Heart left ventricle (tissue), 13 donors: ENCODE measurements around the gene CTCFL.

Source experiments
- POLR2A ChIP-seq, 2 donors: fragments of 450-650 bp; IDR thresholded peaks; one replicate each; pipeline ENCODE4 v1.6.1; 2017; ENCODE audit warnings: antibody characterized with exemption in 2 of 2, mild to moderate bottlenecking in 2 of 2, moderate library complexity in 2 of 2
- TF ChIP-seq, protein P1 (sequence below), 12 donors: fragments of 200-600 bp; sonication (generic) in 4 of 12; IDR thresholded peaks; one replicate each; pipeline versions ENCODE4 v1.5.0 to v1.8.0; 2018 to 2022; ENCODE audit warnings: antibody characterized with exemption in 12 of 12, mild to moderate bottlenecking in 5 of 12
- donor health status: ischemic (EF 13 %, LVEDD 7.1; RV severe dilation, severe dysfunction).
- donor health status: DM: no; HTN: yes; CAD: no.
- donor health status: DM: no; HTN: no; CAD: no.
- donor health status: ischemic (EF 25% LVEDD 6.9; RV normal size, moderate dysfunction).
- donor health status: ischemic (EF 25% LVEDD 5.7; RV mildly dilated, moderate dysfunction).
- donor health status: ischemic (EF 35%, LVEDD 5.7; RV mildly dilated, moderate dysfunction).
- donor health status: nonischemic (EF 11% LVEDD 7.7; RV severe dilation, severe dysfunction).
- donor health status: DM: yes; HTN: yes; CAD: no.
- donor health status: PGD.
- donor health status: ischemic (EF 29% LVEDD 5.4; RV normal size, mild dysfunction).
- donor health status: nonischemic (EF 23%, LVEDD 6.1; RV moderate dilation, normal function).

DNA sequence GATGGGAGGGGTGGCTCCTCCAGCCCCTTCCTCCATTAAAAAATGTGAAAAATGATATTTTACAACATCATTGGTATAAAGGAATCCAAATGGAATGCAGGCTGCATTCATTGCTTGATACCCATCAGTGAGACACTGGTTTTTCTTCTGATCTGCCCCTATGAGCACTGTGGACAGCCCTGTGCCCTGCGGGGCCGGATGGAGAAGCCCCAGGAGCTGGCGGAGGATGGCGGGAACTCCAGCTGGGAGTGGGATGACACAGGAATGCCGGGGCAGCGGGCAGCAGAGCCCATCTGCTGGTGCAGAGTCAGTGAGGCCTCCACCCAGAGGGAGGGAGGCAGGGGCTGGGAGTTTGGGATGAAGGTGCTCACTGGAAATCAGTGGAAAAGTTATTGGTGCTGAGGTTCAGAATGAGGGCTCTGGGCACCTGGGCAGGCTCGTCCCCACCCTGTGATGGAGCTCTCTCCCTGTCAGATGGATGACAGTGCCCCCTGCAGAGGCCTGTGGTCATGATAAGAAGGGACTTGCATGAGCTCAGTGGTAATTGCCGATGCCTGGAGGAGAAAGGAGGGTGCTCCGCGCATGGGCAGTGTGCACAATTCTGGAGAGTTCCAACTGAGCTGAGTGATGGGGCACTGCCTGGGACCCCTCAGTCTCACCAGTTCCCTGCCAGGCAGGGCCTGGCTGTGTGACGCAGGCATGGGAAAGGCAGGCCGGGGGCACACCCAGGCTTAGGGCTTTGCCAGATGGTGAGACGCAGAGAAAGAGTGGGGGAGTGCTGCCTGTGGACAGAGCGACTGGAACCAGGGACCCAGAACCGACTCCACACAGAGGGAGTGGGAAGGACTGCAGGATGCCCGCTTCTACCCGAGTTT, 23.2 kb downstream of the CTCFL start:
- TF ChIP-seq, protein P1, sequence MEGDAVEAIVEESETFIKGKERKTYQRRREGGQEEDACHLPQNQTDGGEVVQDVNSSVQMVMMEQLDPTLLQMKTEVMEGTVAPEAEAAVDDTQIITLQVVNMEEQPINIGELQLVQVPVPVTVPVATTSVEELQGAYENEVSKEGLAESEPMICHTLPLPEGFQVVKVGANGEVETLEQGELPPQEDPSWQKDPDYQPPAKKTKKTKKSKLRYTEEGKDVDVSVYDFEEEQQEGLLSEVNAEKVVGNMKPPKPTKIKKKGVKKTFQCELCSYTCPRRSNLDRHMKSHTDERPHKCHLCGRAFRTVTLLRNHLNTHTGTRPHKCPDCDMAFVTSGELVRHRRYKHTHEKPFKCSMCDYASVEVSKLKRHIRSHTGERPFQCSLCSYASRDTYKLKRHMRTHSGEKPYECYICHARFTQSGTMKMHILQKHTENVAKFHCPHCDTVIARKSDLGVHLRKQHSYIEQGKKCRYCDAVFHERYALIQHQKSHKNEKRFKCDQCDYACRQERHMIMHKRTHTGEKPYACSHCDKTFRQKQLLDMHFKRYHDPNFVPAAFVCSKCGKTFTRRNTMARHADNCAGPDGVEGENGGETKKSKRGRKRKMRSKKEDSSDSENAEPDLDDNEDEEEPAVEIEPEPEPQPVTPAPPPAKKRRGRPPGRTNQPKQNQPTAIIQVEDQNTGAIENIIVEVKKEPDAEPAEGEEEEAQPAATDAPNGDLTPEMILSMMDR (IDR thresholded peaks at IDR 0.05): no peak
- TF ChIP-seq POLR2A (IDR thresholded peaks at IDR 0.05): no peak
